Duodenal mucosa (tissue), 2 donors: ENCODE measurements around the gene PKMYT1.
"Not testable (repeated sequence)": the region's sequence is repeated elsewhere in the genome, so short reads cannot be mapped to it uniquely, and the experiment has no call there.

ENCODE experiments used
- H3K27ac ChIP-seq: one replicate; pipeline ENCODE4 v1.7.0; 2013; ENCODE audit warnings: low read depth, low read length
- H3K27me3 ChIP-seq, 2 donors: one replicate each; pipeline ENCODE4 v1.7.0; 2013; ENCODE audit warnings: low read length in 2 of 2, control low read depth in 1 of 2; ENCODE audit not compliant: insufficient read depth in 2 of 2, control insufficient read depth in 1 of 2
- H3K36me3 ChIP-seq, 2 donors: one replicate each; pipeline ENCODE4 v1.7.0; 2013; ENCODE audit warnings: low read length in 2 of 2, control low read depth in 1 of 2; ENCODE audit not compliant: insufficient read depth in 2 of 2, control insufficient read depth in 1 of 2
- H3K4me1 ChIP-seq, 2 donors: one replicate each; pipeline ENCODE4 v1.7.0; 2013; ENCODE audit warnings: low read length in 2 of 2, control low read depth in 1 of 2; ENCODE audit not compliant: insufficient read depth in 2 of 2, control insufficient read depth in 1 of 2
- H3K4me3 ChIP-seq, 2 donors: one replicate each; pipeline ENCODE4 v1.7.0; 2013; ENCODE audit warnings: low read length in 2 of 2, low read depth in 1 of 2
- H3K9ac ChIP-seq, 2 donors: one replicate each; pipeline ENCODE4 v1.7.0; 2013; ENCODE audit warnings: low read length in 2 of 2, low read depth in 1 of 2
- H3K9me3 ChIP-seq, 2 donors: one replicate each; pipeline ENCODE4 v1.7.0; 2013; ENCODE audit warnings: low read length in 2 of 2, control low read depth in 1 of 2; ENCODE audit not compliant: control insufficient read depth in 1 of 2

PKMYT1 gene

GRCh38 chr16:2950353-2950724 is 29.9 kb downstream of the PKMYT1 start:
- H3K36me3 ChIP-seq, result peaks cover 7 to 13% of the 10 kb centered on the region in 2 donors
- H3K27me3 ChIP-seq, result peaks cover 9 to 10% of the 10 kb centered on the region in 2 donors

GRCh38 chr16:2949705-2950352 is 30.4 kb downstream of the PKMYT1 start:
- no peaks in the 10 kb centered on the region for H3K4me1 ChIP-seq
- no peak overlapping the region for H3K27ac ChIP-seq
- H3K36me3 ChIP-seq, result peaks cover 7 to 13% of the 10 kb centered on the region in 2 donors
- H3K9ac ChIP-seq, result no peak overlapping the region
- no peak overlapping the region for H3K4me3 ChIP-seq
- peaks cover 6 to 9% of the 10 kb centered on the region in 2 donors for H3K27me3 ChIP-seq
- no peaks in the 10 kb centered on the region for H3K9me3 ChIP-seq

More at GRCh38 chr16:2950353-2950724, 29.9 kb downstream of the PKMYT1 start:
- no peaks in the 10 kb centered on the region for H3K9me3 ChIP-seq
- H3K4me3 ChIP-seq, result no peak overlapping the region
- no peaks in the 10 kb centered on the region for H3K4me1 ChIP-seq
- H3K27ac ChIP-seq, result no peak overlapping the region
- no peak overlapping the region for H3K9ac ChIP-seq

GRCh38 chr16:2948807-2949704 is 31.2 kb downstream of the PKMYT1 start:
- Histone ChIP-seq H3K9me3 (no peaks in the 10 kb centered on the region), H3K27me3 (peaks cover 6% of the 10 kb centered on the region in 2 donors), H3K4me3 (no peak overlapping the region), H3K9ac (no peak overlapping the region), H3K36me3 (peaks cover 7 to 15% of the 10 kb centered on the region in 2 donors), H3K27ac (no peak overlapping the region), H3K4me1 (no peaks in the 10 kb centered on the region)

- Histone ChIP-seq H3K36me3 (peaks cover 7 to 30% of the 10 kb centered on the region in 2 donors), H3K9me3 (no peaks in the 10 kb centered on the region), H3K4me3 (no peak overlapping the region), H3K27me3 (no peaks in the 10 kb centered on the region), H3K27ac (no peak overlapping the region), H3K4me1 (no peaks in the 10 kb centered on the region), H3K9ac (no peak overlapping the region)
Measured at GRCh38 chr16:2946649-2947048, 33.6 kb downstream of the PKMYT1 start.

- H3K27ac ChIP-seq, H3K9ac ChIP-seq, H3K4me1 ChIP-seq, H3K9me3 ChIP-seq, H3K27me3 ChIP-seq, H3K4me3 ChIP-seq: not testable (repeated sequence)
- peaks cover 8 to 44% of the 10 kb centered on the region in 2 donors for H3K36me3 ChIP-seq
Measured at GRCh38 chr16:2943716-2944115, 36.5 kb downstream of the PKMYT1 start.

- H3K27ac ChIP-seq, result no peak overlapping the region
- no peaks in the 10 kb centered on the region for H3K9me3 ChIP-seq
- H3K9ac ChIP-seq, result no peak overlapping the region
- H3K36me3 ChIP-seq, result peaks cover 8 to 56% of the 10 kb centered on the region in 2 donors
- H3K4me3 ChIP-seq, result no peak overlapping the region
- no peaks in the 10 kb centered on the region for H3K27me3 ChIP-seq
- H3K4me1 ChIP-seq, result no peaks in the 10 kb centered on the region
Measured at GRCh38 chr16:2942045-2942444, 38.2 kb downstream of the PKMYT1 start.

- peaks cover 8 to 68% of the 10 kb centered on the region in 2 donors for H3K36me3 ChIP-seq
- no peak overlapping the region for H3K4me3 ChIP-seq
- H3K9me3 ChIP-seq, result no peaks in the 10 kb centered on the region
- no peaks in the 10 kb centered on the region for H3K4me1 ChIP-seq
- H3K9ac ChIP-seq, result no peak overlapping the region
- no peaks in the 10 kb centered on the region for H3K27me3 ChIP-seq
- no peak overlapping the region for H3K27ac ChIP-seq
Measured at GRCh38 chr16:2939968-2940367, 40.3 kb downstream of the PKMYT1 start.

GRCh38 chr16:2938206-2938605 is 42.0 kb downstream of the PKMYT1 start:
- Histone ChIP-seq H3K9ac (no peak overlapping the region), H3K27ac (no peak overlapping the region), H3K9me3 (no peaks in the 10 kb centered on the region), H3K4me3 (no peak overlapping the region), H3K4me1 (no peaks in the 10 kb centered on the region), H3K36me3 (peaks cover 11 to 75% of the 10 kb centered on the region in 2 donors), H3K27me3 (no peaks in the 10 kb centered on the region)

- no peak overlapping the region for H3K27ac ChIP-seq
- no peaks in the 10 kb centered on the region for H3K27me3 ChIP-seq
- no peaks in the 10 kb centered on the region for H3K4me1 ChIP-seq
- H3K4me3 ChIP-seq, result no peak overlapping the region
- H3K9me3 ChIP-seq, result no peaks in the 10 kb centered on the region
- peaks cover 11 to 73% of the 10 kb centered on the region in 2 donors for H3K36me3 ChIP-seq
- no peak overlapping the region for H3K9ac ChIP-seq
Measured at GRCh38 chr16:2937170-2937569, 43.1 kb downstream of the PKMYT1 start.

GRCh38 chr16:2936436-2937011 is 43.7 kb downstream of the PKMYT1 start:
- Histone ChIP-seq H3K9me3 (no peaks in the 10 kb centered on the region), H3K4me3 (no peak overlapping the region), H3K36me3 (peaks cover 11 to 69% of the 10 kb centered on the region in 2 donors), H3K27ac (no peak overlapping the region), H3K9ac (no peak overlapping the region), H3K4me1 (no peaks in the 10 kb centered on the region), H3K27me3 (no peaks in the 10 kb centered on the region)
